BLaER1 treated with 17β-estradiol and CSF1 and Interleukin-3, amounts not matched to agents 10 nM and 100 nM (cell line): ENCODE data around the gene CTNNA3.

Experiments
- H3K27ac ChIP-seq, 11 experiments: shearing (Covaris generic); formaldehyde crosslinking; 2 replicates each; pipeline ENCODE4 v1.8.1; 2022
- H3K27me3 ChIP-seq, 11 experiments: shearing (Covaris generic); formaldehyde crosslinking; 2 replicates each; pipeline ENCODE4 v1.8.1; 2022
- H3K36me3 ChIP-seq, 11 experiments: shearing (Covaris generic); formaldehyde crosslinking; 2 replicates each; pipeline ENCODE4 v1.8.1; 2022
- H3K4me1 ChIP-seq, 10 experiments: shearing (Covaris generic); formaldehyde crosslinking; 2 replicates each; pipeline ENCODE4 v1.8.1; 2022
- H3K4me2 ChIP-seq, 11 experiments: shearing (Covaris generic); formaldehyde crosslinking; 2 replicates each; pipeline ENCODE4 v1.8.1; 2022
- H3K4me3 ChIP-seq, 10 experiments: shearing (Covaris generic); formaldehyde crosslinking; 2 replicates each; pipeline ENCODE4 v1.8.1; 2022
- H3K9ac ChIP-seq, 11 experiments: shearing (Covaris generic); formaldehyde crosslinking; 2 replicates each; pipeline ENCODE4 v1.8.1; 2022
- H3K9me3 ChIP-seq, 11 experiments: shearing (Covaris generic); formaldehyde crosslinking; replicated peaks in 1 of 11; 2 replicates each; pipeline ENCODE4 v1.8.1; 2022
- H4K20me1 ChIP-seq, 11 experiments: shearing (Covaris generic); formaldehyde crosslinking; 2 replicates each; pipeline ENCODE4 v1.8.1; 2022
- Cebpa-rat ChIP-seq, 11 experiments: shearing (Covaris generic); IDR thresholded peaks; 2 replicates each; pipeline ENCODE4 v1.8.1; 2022

Gene CTNNA3

GRCh38 chr10:66291133-66291532, 1404.9 kb downstream of the CTNNA3 start:
- no peaks in the 10 kb centered on the region for H3K4me1 ChIP-seq
- no peaks in the 10 kb centered on the region for H3K27me3 ChIP-seq
- H3K9ac ChIP-seq, result no peak overlapping the region
- TF ChIP-seq Cebpa-rat (IDR thresholded peaks at IDR 0.05), result no peak
- H3K27ac ChIP-seq, result no peak overlapping the region
- no peaks in the 10 kb centered on the region for H4K20me1 ChIP-seq
- no peak overlapping the region for H3K4me2 ChIP-seq
- H3K4me3 ChIP-seq, result no peak overlapping the region
- no peaks in the 10 kb centered on the region for H3K9me3 ChIP-seq
- H3K36me3 ChIP-seq, result no peaks in the 10 kb centered on the region

DNA sequence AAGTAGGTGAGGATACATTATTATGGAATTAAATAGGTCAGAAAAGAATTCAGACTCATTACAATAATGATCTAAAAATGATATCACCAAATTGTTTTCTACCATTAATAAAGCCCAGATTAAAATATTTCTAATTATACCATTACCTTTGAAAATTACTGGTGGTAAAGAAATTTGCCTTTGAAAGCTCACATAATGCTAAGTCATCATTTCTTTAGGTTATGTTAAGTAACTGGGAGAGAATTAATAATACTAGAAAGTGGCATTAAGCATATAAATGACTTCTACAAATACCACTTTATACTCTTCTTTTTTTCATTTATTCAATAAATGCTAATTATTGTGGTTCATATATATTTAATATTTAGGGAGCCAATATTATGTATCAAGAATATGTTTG, 1411.4 kb downstream of the CTNNA3 start:
- Histone ChIP-seq H3K27me3 (no peaks in the 10 kb centered on the region), H3K9me3 (no peaks in the 10 kb centered on the region), H3K27ac (no peak overlapping the region), H3K9ac (no peak overlapping the region), H3K4me1 (no peaks in the 10 kb centered on the region), H3K4me2 (no peak overlapping the region), H4K20me1 (no peaks in the 10 kb centered on the region), H3K36me3 (no peaks in the 10 kb centered on the region), H3K4me3 (no peak overlapping the region)
- no peak for TF ChIP-seq Cebpa-rat (IDR thresholded peaks at IDR 0.05)

GRCh38 chr10:66283874-66284464, 1412.0 kb downstream of the CTNNA3 start:
- Histone ChIP-seq H3K4me2 (no peak overlapping the region), H3K9me3 (no peaks in the 10 kb centered on the region), H3K27ac (no peak overlapping the region), H3K27me3 (no peaks in the 10 kb centered on the region), H3K4me1 (no peaks in the 10 kb centered on the region), H4K20me1 (no peaks in the 10 kb centered on the region), H3K4me3 (no peak overlapping the region), H3K9ac (no peak overlapping the region), H3K36me3 (no peaks in the 10 kb centered on the region)
- no peak for TF ChIP-seq Cebpa-rat (IDR thresholded peaks at IDR 0.05)

GRCh38 chr10:66283064-66283463, 1412.9 kb downstream of the CTNNA3 start:
- no peak for TF ChIP-seq Cebpa-rat (IDR thresholded peaks at IDR 0.05)
- Histone ChIP-seq H4K20me1 (no peaks in the 10 kb centered on the region), H3K36me3 (no peaks in the 10 kb centered on the region), H3K4me1 (no peaks in the 10 kb centered on the region), H3K9me3 (no peaks in the 10 kb centered on the region), H3K4me2 (no peak overlapping the region), H3K4me3 (no peak overlapping the region), H3K27ac (no peak overlapping the region), H3K9ac (no peak overlapping the region), H3K27me3 (no peaks in the 10 kb centered on the region)

- H3K27me3 ChIP-seq, result no peaks in the 10 kb centered on the region
- H3K9me3 ChIP-seq, result no peaks in the 10 kb centered on the region
- TF ChIP-seq Cebpa-rat (IDR thresholded peaks at IDR 0.05), result no peak
- no peak overlapping the region for H3K4me2 ChIP-seq
- no peaks in the 10 kb centered on the region for H3K36me3 ChIP-seq
- H3K4me3 ChIP-seq, result no peak overlapping the region
- H3K27ac ChIP-seq, result no peak overlapping the region
- H3K9ac ChIP-seq, result no peak overlapping the region
- H4K20me1 ChIP-seq, result no peaks in the 10 kb centered on the region
- H3K4me1 ChIP-seq, result no peaks in the 10 kb centered on the region
Measured at GRCh38 chr10:66281327-66281726, 1414.7 kb downstream of the CTNNA3 start.

DNA sequence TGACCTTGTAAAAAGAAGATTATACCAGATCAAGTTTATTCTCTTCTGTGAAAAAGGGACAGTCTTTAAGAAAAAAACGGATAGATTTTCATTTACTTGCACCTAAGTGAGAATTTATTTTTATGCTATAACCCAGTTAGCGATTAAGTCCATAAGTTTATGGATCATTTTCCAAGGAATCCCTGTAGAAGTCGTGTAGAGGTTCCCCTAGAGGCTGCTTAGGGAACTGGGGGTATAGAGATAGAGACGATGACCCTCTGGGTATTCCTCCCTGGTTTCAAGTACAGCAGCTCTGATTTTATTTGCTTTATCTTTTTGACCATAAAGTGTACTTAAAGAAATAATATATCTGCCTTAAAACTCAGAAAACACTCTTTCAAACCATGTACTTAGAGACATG, 1418.5 kb downstream of the CTNNA3 start:
- H3K4me3 ChIP-seq, result no peak overlapping the region
- H3K27ac ChIP-seq, result no peak overlapping the region
- no peaks in the 10 kb centered on the region for H3K27me3 ChIP-seq
- no peak overlapping the region for H3K9ac ChIP-seq
- H3K36me3 ChIP-seq, result no peaks in the 10 kb centered on the region
- H3K9me3 ChIP-seq, result no peaks in the 10 kb centered on the region
- no peak for TF ChIP-seq Cebpa-rat (IDR thresholded peaks at IDR 0.05)
- no peaks in the 10 kb centered on the region for H3K4me1 ChIP-seq
- no peaks in the 10 kb centered on the region for H4K20me1 ChIP-seq
- H3K4me2 ChIP-seq, result no peak overlapping the region

DNA sequence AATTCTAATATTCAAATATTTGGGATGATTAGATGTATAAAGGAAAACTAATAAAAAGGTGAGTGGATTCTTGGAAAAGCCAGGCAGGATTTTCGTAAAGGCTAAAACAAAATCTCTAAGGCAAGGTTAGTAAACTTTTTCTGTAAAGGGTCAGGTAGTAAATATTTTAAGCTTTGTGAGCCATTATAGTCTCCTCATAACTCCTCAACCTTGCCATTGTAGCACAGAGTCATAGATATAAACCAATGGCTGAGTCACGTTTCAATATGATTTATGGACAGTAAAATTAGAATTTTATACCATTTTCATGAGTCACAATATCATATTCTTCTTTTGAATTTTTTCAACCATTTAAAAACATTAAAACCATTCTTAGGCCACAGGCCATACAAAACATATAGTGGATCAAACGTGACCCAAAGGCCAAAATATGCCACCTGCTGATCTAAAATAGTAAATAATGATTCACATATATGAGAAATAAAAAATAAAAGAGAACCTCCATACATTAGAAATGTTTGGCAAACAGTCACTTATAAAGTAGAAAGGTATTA, 1422.0 kb downstream of the CTNNA3 start:
- Histone ChIP-seq H3K9me3 (no peaks in the 10 kb centered on the region), H3K9ac (no peak overlapping the region), H3K4me1 (no peaks in the 10 kb centered on the region), H3K4me2 (no peak overlapping the region), H3K36me3 (no peaks in the 10 kb centered on the region), H3K27ac (no peak overlapping the region), H4K20me1 (no peaks in the 10 kb centered on the region), H3K4me3 (no peak overlapping the region), H3K27me3 (no peaks in the 10 kb centered on the region)
- TF ChIP-seq Cebpa-rat (IDR thresholded peaks at IDR 0.05), result no peak

DNA sequence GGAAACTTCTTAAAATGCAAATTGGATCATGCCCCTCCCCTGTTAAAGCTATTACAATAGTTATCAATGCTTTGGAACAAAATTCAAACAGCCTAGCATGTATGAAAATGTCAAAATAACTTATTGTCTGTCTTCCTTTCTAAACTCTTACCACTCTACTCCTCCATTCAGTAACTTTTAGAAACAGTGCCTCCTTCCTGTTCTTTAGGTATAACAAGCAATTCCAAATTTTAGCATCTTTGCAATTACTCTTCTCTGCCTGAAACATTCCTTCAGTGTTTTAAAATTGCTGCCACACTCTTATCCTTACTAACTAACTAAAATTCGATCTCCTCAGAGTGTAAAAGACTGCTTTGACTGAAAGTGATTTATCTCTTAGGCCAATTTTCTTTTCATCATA, 1430.6 kb downstream of the CTNNA3 start:
- Histone ChIP-seq H3K27me3 (no peaks in the 10 kb centered on the region), H4K20me1 (no peaks in the 10 kb centered on the region), H3K4me2 (no peak overlapping the region), H3K27ac (no peak overlapping the region), H3K9ac (no peak overlapping the region), H3K9me3 (no peaks in the 10 kb centered on the region), H3K4me1 (no peaks in the 10 kb centered on the region), H3K4me3 (no peak overlapping the region), H3K36me3 (no peaks in the 10 kb centered on the region)
- no peak for TF ChIP-seq Cebpa-rat (IDR thresholded peaks at IDR 0.05)

DNA sequence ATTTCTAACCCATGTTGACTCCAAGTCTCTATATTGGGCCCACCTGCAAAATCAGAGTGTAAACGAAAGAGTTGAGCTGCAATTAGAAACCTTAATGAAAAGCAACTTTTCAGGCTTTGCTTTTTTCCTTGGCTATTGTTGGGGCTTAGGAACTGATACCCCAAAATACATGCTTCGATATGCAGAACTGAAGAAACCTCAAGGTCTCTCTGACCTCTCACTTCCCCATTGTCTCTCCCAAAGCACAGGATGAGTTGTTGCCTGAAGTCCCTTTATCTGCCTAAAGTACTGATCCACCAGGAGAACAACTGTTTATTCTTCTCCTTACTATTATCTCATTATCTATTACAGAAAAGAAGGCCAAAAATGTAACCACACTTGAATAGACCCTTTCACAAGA, 1436.2 kb downstream of the CTNNA3 start:
- H3K4me2 ChIP-seq, result peak overlapping the region in 1 of 11 experiments; percentile 13; a peak in 1 of 22 replicates
- TF ChIP-seq Cebpa-rat (IDR thresholded peaks at IDR 0.05), result no peak

DNA sequence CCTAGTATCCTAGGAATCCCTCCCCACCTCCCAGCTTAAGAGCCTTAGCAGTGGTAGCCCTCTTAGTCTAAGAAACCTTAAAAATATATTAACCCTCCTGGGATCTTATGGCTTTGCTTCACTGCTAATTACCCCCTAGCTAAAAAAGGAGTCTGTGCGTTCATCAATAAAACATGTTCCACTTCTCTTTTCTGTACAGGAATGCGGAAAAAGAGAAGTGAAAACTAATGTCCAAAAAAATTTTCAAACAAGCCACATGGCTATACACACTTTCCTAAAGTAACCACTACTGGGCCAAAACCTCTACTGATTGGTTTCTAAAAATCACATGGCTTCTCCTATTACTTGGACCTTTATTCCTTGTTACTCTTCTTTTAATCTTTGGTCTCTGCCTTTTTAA, 1437.3 kb downstream of the CTNNA3 start:
- 0 out of 22 replicates have a peak overlapping the region, but pooled peaks of 1 of the 11 experiments have one; percentile 7 for H3K4me2 ChIP-seq
- H3K27me3 ChIP-seq, result no peaks in the 10 kb centered on the region
- H3K9me3 ChIP-seq, result peaks cover 7 to 27% (median 21%) of the 10 kb centered on the region in 11 experiments; a peak in 19 of 22 replicates
- no peak overlapping the region for H3K9ac ChIP-seq
- H3K4me1 ChIP-seq, result peaks cover 0 to 14% (median 0%) of the 10 kb centered on the region in 10 experiments; a peak in 3 of 20 replicates
- no peak for TF ChIP-seq Cebpa-rat (IDR thresholded peaks at IDR 0.05)
- H4K20me1 ChIP-seq, result no peaks in the 10 kb centered on the region
- no peak overlapping the region for H3K27ac ChIP-seq
- no peaks in the 10 kb centered on the region for H3K36me3 ChIP-seq
- H3K4me3 ChIP-seq, result no peak overlapping the region

More for the DNA sequence above, 1436.2 kb downstream of the CTNNA3 start:
- no peaks in the 10 kb centered on the region for H4K20me1 ChIP-seq
- H3K9ac ChIP-seq, result no peak overlapping the region
- no peaks in the 10 kb centered on the region for H3K36me3 ChIP-seq
- peaks cover 0 to 14% (median 0%) of the 10 kb centered on the region in 10 experiments; a peak in 3 of 20 replicates for H3K4me1 ChIP-seq
- H3K4me3 ChIP-seq, result no peak overlapping the region
- H3K27ac ChIP-seq, result no peak overlapping the region
- H3K27me3 ChIP-seq, result no peaks in the 10 kb centered on the region
- H3K9me3 ChIP-seq, result peaks cover 7 to 27% (median 21%) of the 10 kb centered on the region in 11 experiments; a peak in 19 of 22 replicates
